CD14-positive monocyte (primary cell): ENCODE measurements around the gene FAM98B. TPM values are rescaled to one million over a fixed set of nuclear protein-coding genes. Genes with fewer than 3 reads are reported as not detected.

Experiments
- DNase-seq, 3 donors: peaks; one replicate each; pipeline ENCODE4 v3.0.0-alpha.2; 2011 to 2022
- H2AFZ ChIP-seq: 2 replicates; pipeline ENCODE4 v1.6.0; 2012; ENCODE audit warnings: mild to moderate bottlenecking, low read depth, low read length, inconsistent platforms; ENCODE audit not compliant: insufficient read depth, poor library complexity, severe bottlenecking
- H3K27ac ChIP-seq, 2 donors: 1 replicate in 1 of 2; 2 replicates in 1 of 2; pipeline ENCODE4 v1.5.1; 2012 to 2013; ENCODE audit warnings: low read length in 2 of 2, control low read depth in 1 of 2, inconsistent platforms in 1 of 2, low read depth in 1 of 2, mild to moderate bottlenecking in 1 of 2
- H3K27me3 ChIP-seq, 2 donors: one replicate each; pipeline versions ENCODE4 v1.6.0 to v1.6.1; 2011 to 2013; ENCODE audit warnings: low read length in 2 of 2; ENCODE audit not compliant: control insufficient read depth in 2 of 2, insufficient read depth in 2 of 2
- H3K36me3 ChIP-seq, 2 donors: replicated peaks in 1 of 2; 1 replicate in 1 of 2; 2 replicates in 1 of 2; pipeline versions ENCODE4 v1.5.1 to v1.6.1; 2012 to 2013; ENCODE audit warnings: low read length in 2 of 2, control low read depth in 1 of 2, inconsistent platforms in 1 of 2, mild to moderate bottlenecking in 1 of 2; ENCODE audit not compliant: insufficient read depth in 2 of 2, control insufficient read depth in 1 of 2
- H3K4me1 ChIP-seq, 2 donors: 1 replicate in 1 of 2; 2 replicates in 1 of 2; pipeline versions ENCODE4 v1.5.1 to v1.6.1; 2012 to 2013; ENCODE audit warnings: low read length in 2 of 2, control low read depth in 1 of 2, inconsistent platforms in 1 of 2, mild to moderate bottlenecking in 1 of 2, moderate library complexity in 1 of 2; ENCODE audit not compliant: insufficient read depth in 2 of 2, control insufficient read depth in 1 of 2
- H3K4me2 ChIP-seq: replicated peaks from 2 replicates; pipeline ENCODE3; 2012; ENCODE audit warnings: low read length, moderate library complexity, mild to moderate bottlenecking; ENCODE audit not compliant: poor library complexity, severe bottlenecking; ENCODE audit errors: extremely low read depth
- H3K4me3 ChIP-seq, 3 experiments: fragments of 200-600 bp in 1 of 3; sonication (generic) in 1 of 3; replicated peaks in 1 of 3; 1 replicate in 2 of 3; 2 replicates in 1 of 3; pipeline ENCODE4 v1.5.1; 2011 to 2013; ENCODE audit warnings: low read length in 3 of 3, mild to moderate bottlenecking in 3 of 3, control low read depth in 2 of 3, low read depth in 2 of 3, inconsistent platforms in 1 of 3, moderate library complexity in 1 of 3
- H3K79me2 ChIP-seq: 2 replicates; pipeline ENCODE4 v1.6.0; 2012; ENCODE audit warnings: mild to moderate bottlenecking, control low read depth, inconsistent platforms, low read length, moderate library complexity; ENCODE audit not compliant: insufficient read depth
- H3K9ac ChIP-seq: 2 replicates; pipeline ENCODE4 v1.6.0; 2017; ENCODE audit warnings: low read length, mild to moderate bottlenecking; ENCODE audit not compliant: insufficient read depth, poor library complexity, severe bottlenecking
- H3K9me3 ChIP-seq, 2 donors: replicated peaks in 1 of 2; 1 replicate in 1 of 2; 2 replicates in 1 of 2; pipeline versions ENCODE4 v1.5.1 to v1.6.1; 2012 to 2013; ENCODE audit warnings: low read length in 2 of 2, control low read depth in 1 of 2; ENCODE audit not compliant: control insufficient read depth in 1 of 2, insufficient read depth in 1 of 2
- H4K20me1 ChIP-seq: 2 replicates; pipeline ENCODE4 v1.6.0; 2012; ENCODE audit warnings: mild to moderate bottlenecking, low read length, control low read depth, moderate library complexity; ENCODE audit not compliant: insufficient read depth
- H3K27ac Mint-ChIP-seq, 7 donors: one replicate each; pipeline ENCODE4 v1.8.0; 2020; ENCODE audit warnings: mild to moderate bottlenecking in 7 of 7, mixed read lengths in 7 of 7, moderate library complexity in 6 of 7, inconsistent platforms in 2 of 7
- H3K27me3 Mint-ChIP-seq, 3 donors: one replicate each; pipeline ENCODE4 v1.8.0; 2021 to 2022; ENCODE audit warnings: low read depth in 3 of 3, mild to moderate bottlenecking in 3 of 3, mixed read lengths in 3 of 3, moderate library complexity in 3 of 3, inconsistent platforms in 1 of 3
- H3K36me3 Mint-ChIP-seq, 2 donors: one replicate each; pipeline ENCODE4 v1.8.0; 2020; ENCODE audit warnings: mixed read lengths in 2 of 2, inconsistent platforms in 1 of 2, mild to moderate bottlenecking in 1 of 2
- H3K4me1 Mint-ChIP-seq: one replicate; pipeline ENCODE4 v1.8.0; 2020; ENCODE audit warnings: mild to moderate bottlenecking, mixed read lengths
- H3K4me3 Mint-ChIP-seq, 2 donors: one replicate each; pipeline ENCODE4 v1.8.0; 2020; ENCODE audit warnings: mild to moderate bottlenecking in 2 of 2, mixed read lengths in 2 of 2, moderate library complexity in 1 of 2
- H3K9me3 Mint-ChIP-seq, 7 donors: one replicate each; pipeline ENCODE4 v1.8.0; 2020 to 2022; ENCODE audit warnings: mixed read lengths in 7 of 7, mild to moderate bottlenecking in 6 of 7, moderate library complexity in 6 of 7, inconsistent platforms in 2 of 7
- CTCF ChIP-seq: fragments of 200-600 bp; IDR thresholded peaks from one replicate; pipeline ENCODE4 v1.8.0; 2022; ENCODE audit warnings: antibody characterized with exemption, mild to moderate bottlenecking
- WGBS: methylation state at CpG from one replicate; pipeline ENCODE4 v1.1.5; 2013; ENCODE audit warnings: missing lambda C conversion rate; ENCODE audit not compliant: insufficient coverage; 5-methylcytosine and 5-hydroxymethylcytosine counted together
- intact Hi-C, 2 donors: fragments of 100-400 bp; cut with micrococcal nuclease; formaldehyde crosslinking; loops; one replicate each; pipeline versions ENCODE4 v1.15.0 to v1.15.1; 2023
- polyA plus RNA-seq, 3 donors: library from polyadenylated mRNA; depleted of rRNA in 1 of 3; unstranded in 2 of 3; stranded (reverse) in 1 of 3; fragments of 300-500 nt in 2 of 3; fragments of >200 nt in 1 of 3; fragmentation: Illumina TruSeq in 2 of 3; gene quantifications; 1 replicate in 2 of 3; 2 replicates in 1 of 3; pipeline ENCODE4 v1.2.3, GENCODE V29; 2012 to 2021

The FAM98B gene
- polyA plus RNA-seq, 3 donors: 0.41 to 1.3 (median 0.69) TPM

- no peaks in the 10 kb centered on the region for H3K27me3 ChIP-seq
- no peak overlapping the region for H3K4me2 ChIP-seq
- H3K4me3 ChIP-seq: no peak overlapping the region
- DNase-seq: no peak
- H3K27ac Mint-ChIP-seq: peak overlapping the region in 1 of 7 donors; percentile 35
- no peaks in the 10 kb centered on the region for H3K4me1 ChIP-seq
- no peaks in the 10 kb centered on the region for H3K9me3 ChIP-seq
- intact Hi-C loops: no loop called here
- H3K36me3 Mint-ChIP-seq: no peaks in the 10 kb centered on the region
- H3K27me3 Mint-ChIP-seq: peaks cover 0 to 3% (median 0%) of the 10 kb centered on the region in 3 donors
- no peak overlapping the region for H2AFZ ChIP-seq
- H3K4me3 Mint-ChIP-seq: no peak overlapping the region
- no peaks in the 10 kb centered on the region for H4K20me1 ChIP-seq
- no peaks in the 10 kb centered on the region for H3K4me1 Mint-ChIP-seq
- no peak overlapping the region for H3K9ac ChIP-seq
- 94% methylated on average over 5 of the region's 6 CpGs for WGBS
- H3K79me2 ChIP-seq: no peaks in the 10 kb centered on the region
- no peak for TF ChIP-seq CTCF
- no peaks in the 10 kb centered on the region for H3K36me3 ChIP-seq
- peaks cover 0 to 5% (median 0%) of the 10 kb centered on the region in 7 donors for H3K9me3 Mint-ChIP-seq
- no peak overlapping the region for H3K27ac ChIP-seq
These were observed 71.6 kb downstream of the FAM98B start for GRCh38 chr15:38525489-38525888.

- Histone ChIP-seq H3K9ac (no peak overlapping the region), H3K4me2 (no peak overlapping the region), H3K27me3 (no peaks in the 10 kb centered on the region), H3K4me3 (no peak overlapping the region), H2AFZ (no peak overlapping the region), H3K9me3 (no peaks in the 10 kb centered on the region), H3K4me1 (no peaks in the 10 kb centered on the region), H3K27ac (no peak overlapping the region), H3K36me3 (no peaks in the 10 kb centered on the region), H3K79me2 (no peaks in the 10 kb centered on the region), H4K20me1 (no peaks in the 10 kb centered on the region)
- intact Hi-C loops: no loop called here
- H3K4me3 Mint-ChIP-seq: no peak overlapping the region
- H3K9me3 Mint-ChIP-seq: peaks cover 0 to 5% (median 0%) of the 10 kb centered on the region in 7 donors
- no peak for DNase-seq
- H3K27ac Mint-ChIP-seq: no peak overlapping the region
- TF ChIP-seq CTCF: no peak
- H3K4me1 Mint-ChIP-seq: no peaks in the 10 kb centered on the region
- peaks cover 0 to 3% (median 0%) of the 10 kb centered on the region in 3 donors for H3K27me3 Mint-ChIP-seq
- 81% methylated on average over 2 of the region's 2 CpGs for WGBS
- no peaks in the 10 kb centered on the region for H3K36me3 Mint-ChIP-seq
These were observed 72.2 kb downstream of the FAM98B start for GRCh38 chr15:38526158-38526557.
